Epidermal melanocyte (primary cell): ENCODE data around the gene SNCB.

ENCODE experiments used
- DNase-seq: peaks from one replicate; pipeline ENCODE4 v3.0.0; 2011; ENCODE audit warnings: low spot score; ENCODE audit not compliant: insufficient read length

The SNCB gene

GRCh38 chr5:176577312-176578176 is 52.8 kb downstream of the SNCB start:
- no peak for DNase-seq

- DNase-seq: no peak
Observed at GRCh38 chr5:176575488-176576422, 54.6 kb downstream of the SNCB start.

- no peak for DNase-seq
Observed at GRCh38 chr5:176575066-176575465, 55.3 kb downstream of the SNCB start.

GRCh38 chr5:176574297-176574591 is 56.1 kb downstream of the SNCB start:
- no peak for DNase-seq

- peak; percentile 82 for DNase-seq
Observed at GRCh38 chr5:176573564-176574296, 56.6 kb downstream of the SNCB start.
